ENCODE data around the gene PTER. TPM values are rescaled to one million over a fixed set of nuclear protein-coding genes. Genes with fewer than 3 reads are reported as not detected.

PTER gene
- total RNA-seq, 2 donors from 2014 or later: 8.3 to 9.0 TPM

DNA sequence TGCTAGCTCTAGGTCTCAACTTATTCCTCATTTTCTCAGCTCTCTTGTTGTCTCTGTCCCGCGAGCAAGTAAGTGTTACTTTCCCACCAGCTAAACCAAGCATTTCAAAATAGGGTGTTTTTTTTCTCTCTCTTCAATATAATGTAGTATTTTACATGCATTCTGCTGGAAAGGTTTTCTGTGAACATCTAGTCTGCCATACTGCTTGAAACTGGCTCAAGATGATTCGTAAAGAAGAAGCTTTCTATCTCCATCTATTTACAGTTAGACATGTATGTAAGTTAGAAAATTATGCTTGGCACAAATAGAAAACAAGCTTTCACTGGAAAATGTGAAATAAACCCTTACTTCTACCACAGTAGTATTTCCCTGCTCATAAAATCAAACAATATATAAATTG lies 53.7 kb downstream of the PTER start:
- H3K4me1 ChIP-seq (ENCODE audit: control insufficient read depth, insufficient read depth, low read length): peaks cover 9% of the 10 kb centered on the region
- WGBS, 2 experiments (ENCODE audit: insufficient coverage in 1 of 2, insufficient read length in 1 of 2): 97% methylated on average over 3 of the region's 3 CpGs; no CpG with 5 or more reads in 1 of the 2 experiments
- H3K27me3 ChIP-seq (ENCODE audit: control insufficient read depth, insufficient read depth, low read length, poor library complexity, severe bottlenecking): no peaks in the 10 kb centered on the region
- no peak overlapping the region for H3K4me3 Mint-ChIP-seq
- no peak overlapping the region for H3K9ac ChIP-seq (ENCODE audit: extremely low read depth, low read length, poor library complexity, severe bottlenecking)
- H3K9me3 ChIP-seq (ENCODE audit: control insufficient read depth, low read length): no peaks in the 10 kb centered on the region
- H3K36me3 ChIP-seq (ENCODE audit: control insufficient read depth, insufficient read depth, low read length): no peaks in the 10 kb centered on the region
- H3K4me3 ChIP-seq (ENCODE audit: low read length): no peak overlapping the region
- no peaks in the 10 kb centered on the region for H3K9me3 Mint-ChIP-seq
- no peaks in the 10 kb centered on the region for H3K36me3 Mint-ChIP-seq (ENCODE audit: low read depth)
- no peak overlapping the region for H3K27ac ChIP-seq (ENCODE audit: low read depth, low read length)
- DNase-seq: no peak
- H3K4me1 Mint-ChIP-seq: peaks cover 17% of the 10 kb centered on the region
- H3K27ac Mint-ChIP-seq: no peak overlapping the region
- H3K27me3 Mint-ChIP-seq (ENCODE audit: insufficient read depth): no peaks in the 10 kb centered on the region
- TF ChIP-seq, protein P1, sequence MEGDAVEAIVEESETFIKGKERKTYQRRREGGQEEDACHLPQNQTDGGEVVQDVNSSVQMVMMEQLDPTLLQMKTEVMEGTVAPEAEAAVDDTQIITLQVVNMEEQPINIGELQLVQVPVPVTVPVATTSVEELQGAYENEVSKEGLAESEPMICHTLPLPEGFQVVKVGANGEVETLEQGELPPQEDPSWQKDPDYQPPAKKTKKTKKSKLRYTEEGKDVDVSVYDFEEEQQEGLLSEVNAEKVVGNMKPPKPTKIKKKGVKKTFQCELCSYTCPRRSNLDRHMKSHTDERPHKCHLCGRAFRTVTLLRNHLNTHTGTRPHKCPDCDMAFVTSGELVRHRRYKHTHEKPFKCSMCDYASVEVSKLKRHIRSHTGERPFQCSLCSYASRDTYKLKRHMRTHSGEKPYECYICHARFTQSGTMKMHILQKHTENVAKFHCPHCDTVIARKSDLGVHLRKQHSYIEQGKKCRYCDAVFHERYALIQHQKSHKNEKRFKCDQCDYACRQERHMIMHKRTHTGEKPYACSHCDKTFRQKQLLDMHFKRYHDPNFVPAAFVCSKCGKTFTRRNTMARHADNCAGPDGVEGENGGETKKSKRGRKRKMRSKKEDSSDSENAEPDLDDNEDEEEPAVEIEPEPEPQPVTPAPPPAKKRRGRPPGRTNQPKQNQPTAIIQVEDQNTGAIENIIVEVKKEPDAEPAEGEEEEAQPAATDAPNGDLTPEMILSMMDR (conservative IDR thresholded peaks at IDR 0.05): no peak

DNA sequence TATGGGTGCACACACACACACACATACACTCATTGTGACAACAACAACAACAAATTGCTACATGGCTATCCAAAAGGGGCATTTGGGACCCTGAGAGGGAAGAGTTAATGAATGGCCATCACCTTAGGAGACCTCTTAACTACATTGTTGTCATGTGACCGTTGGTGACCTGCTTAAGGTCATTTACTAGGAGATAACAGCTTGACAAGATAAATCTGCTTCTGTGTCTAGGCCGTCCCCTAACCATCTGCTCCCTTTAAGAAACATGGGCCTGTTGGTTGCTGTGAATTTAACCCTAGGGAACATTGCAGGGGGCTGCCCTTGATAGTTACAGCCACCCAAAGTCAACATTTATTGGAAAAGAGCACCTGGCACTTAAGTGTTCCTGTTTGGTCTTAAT lies 55.1 kb downstream of the PTER start:
- H3K27ac ChIP-seq (ENCODE audit: low read depth, low read length): no peak overlapping the region
- TF ChIP-seq, protein P1 (conservative IDR thresholded peaks at IDR 0.05): no peak
- no peaks in the 10 kb centered on the region for H3K27me3 ChIP-seq (ENCODE audit: control insufficient read depth, insufficient read depth, low read length, poor library complexity, severe bottlenecking)
- H3K9me3 ChIP-seq (ENCODE audit: control insufficient read depth, low read length): no peaks in the 10 kb centered on the region
- H3K4me3 Mint-ChIP-seq: no peak overlapping the region
- H3K4me3 ChIP-seq (ENCODE audit: low read length): no peak overlapping the region
- no peaks in the 10 kb centered on the region for H3K27me3 Mint-ChIP-seq (ENCODE audit: insufficient read depth)
- no peak overlapping the region for H3K27ac Mint-ChIP-seq
- no peaks in the 10 kb centered on the region for H3K36me3 Mint-ChIP-seq (ENCODE audit: low read depth)
- no peaks in the 10 kb centered on the region for H3K9me3 Mint-ChIP-seq
- H3K36me3 ChIP-seq (ENCODE audit: control insufficient read depth, insufficient read depth, low read length): no peaks in the 10 kb centered on the region
- DNase-seq: no peak
- H3K4me1 ChIP-seq (ENCODE audit: control insufficient read depth, insufficient read depth, low read length): peaks cover 9% of the 10 kb centered on the region
- WGBS, 2 experiments (ENCODE audit: insufficient coverage in 1 of 2, insufficient read length in 1 of 2): 17 to 40% methylated on average over 2 of the region's 2 CpGs
- no peak overlapping the region for H3K9ac ChIP-seq (ENCODE audit: extremely low read depth, low read length, poor library complexity, severe bottlenecking)
- H3K4me1 Mint-ChIP-seq: peaks cover 19% of the 10 kb centered on the region

DNA sequence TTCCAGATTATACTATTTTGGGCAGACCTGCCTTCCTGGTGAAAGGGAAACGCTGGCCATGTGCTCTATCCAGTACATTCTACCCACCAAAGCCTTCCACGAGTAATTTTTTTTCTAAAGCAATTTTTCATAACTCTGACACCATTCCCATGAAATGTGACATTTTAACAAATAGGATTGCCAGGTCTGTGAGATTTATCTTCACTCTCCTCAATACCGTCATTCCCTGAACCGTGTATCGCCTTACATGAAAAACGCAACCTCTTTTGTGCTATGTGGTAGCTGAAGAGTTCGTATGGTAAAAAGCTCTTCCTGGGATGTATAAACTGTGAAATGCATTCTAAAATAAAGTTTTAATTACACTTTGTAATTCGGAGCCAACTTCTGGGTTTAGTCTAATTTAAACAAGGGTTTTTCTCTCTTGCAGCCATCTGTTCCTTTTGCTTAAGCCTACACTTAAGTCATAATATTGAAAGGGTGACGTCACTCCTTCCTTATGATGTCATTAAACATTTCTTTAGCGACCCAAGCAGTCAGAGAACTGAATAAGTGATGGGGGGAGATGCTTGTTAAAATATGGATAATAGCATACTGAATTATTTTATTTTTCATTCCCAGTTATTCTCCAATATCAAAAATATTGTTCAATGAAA lies 57.2 kb downstream of the PTER start:
- WGBS, 2 experiments (ENCODE audit: insufficient coverage in 1 of 2, insufficient read length in 1 of 2): 86 to 93% methylated on average over 2 to 10 of the region's 10 CpGs
- no peaks in the 10 kb centered on the region for H3K27me3 Mint-ChIP-seq (ENCODE audit: insufficient read depth)
- Histone ChIP-seq H3K27me3 (ENCODE audit: control insufficient read depth, insufficient read depth, low read length, poor library complexity, severe bottlenecking) (no peaks in the 10 kb centered on the region), H3K36me3 (ENCODE audit: control insufficient read depth, insufficient read depth, low read length) (no peaks in the 10 kb centered on the region), H3K4me1 (ENCODE audit: control insufficient read depth, insufficient read depth, low read length) (peaks cover 9% of the 10 kb centered on the region), H3K9ac (ENCODE audit: extremely low read depth, low read length, poor library complexity, severe bottlenecking) (no peak overlapping the region), H3K9me3 (ENCODE audit: control insufficient read depth, low read length) (no peaks in the 10 kb centered on the region), H3K4me3 (ENCODE audit: low read length) (no peak overlapping the region), H3K27ac (ENCODE audit: low read depth, low read length) (no peak overlapping the region)
- H3K4me1 Mint-ChIP-seq: peaks cover 19% of the 10 kb centered on the region
- H3K27ac Mint-ChIP-seq: no peak overlapping the region
- H3K36me3 Mint-ChIP-seq (ENCODE audit: low read depth): no peaks in the 10 kb centered on the region
- TF ChIP-seq, protein P1 (conservative IDR thresholded peaks at IDR 0.05): no peak
- no peaks in the 10 kb centered on the region for H3K9me3 Mint-ChIP-seq
- H3K4me3 Mint-ChIP-seq: no peak overlapping the region
- no peak for DNase-seq
